CD4-positive, alpha-beta T cell (primary cell): ENCODE data around the gene GADL1. TPM values are rescaled to one million over a fixed set of nuclear protein-coding genes. Genes with fewer than 3 reads are reported as not detected.

Experiments
- ATAC-seq: fragments of 200-7000 bp; cut with Tn5 transposase; one replicate; pipeline ENCODE4 v1.10.0; 2022; ENCODE audit warnings: mild to moderate bottlenecking; ENCODE audit not compliant: poor library complexity
- CTCF ChIA-PET: fragments of 350-600 bp; sonication (Branson Sonifier 250); formaldehyde crosslinking; loops from one replicate; lab custom pipeline; 2021; ENCODE audit warnings: antibody characterized with exemption, inconsistent platforms; lab: Charles Lee
- POLR2A ChIA-PET: fragments of 350-600 bp; sonication (Branson Sonifier 250); formaldehyde crosslinking; loops from one replicate; lab custom pipeline; 2021; ENCODE audit warnings: antibody characterized with exemption, inconsistent platforms; lab: Charles Lee
- DNase-seq, 14 experiments: peaks; one replicate each; pipeline ENCODE4 v3.0.0-alpha.2; 2013 to 2020; ENCODE audit warnings: mixed read lengths in 2 of 14
- H3K27ac ChIP-seq, 2 donors: one replicate each; pipeline versions ENCODE4 v1.5.1 to v1.7.0; 2013; ENCODE audit warnings: low read length in 2 of 2, low read depth in 1 of 2, mild to moderate bottlenecking in 1 of 2
- H3K27me3 ChIP-seq, 2 experiments: 1 replicate in 1 of 2; 2 replicates in 1 of 2; pipeline versions ENCODE4 v1.6.1 to v1.7.0; 2013; ENCODE audit warnings: low read length in 2 of 2, control low read depth in 1 of 2, mild to moderate bottlenecking in 1 of 2, moderate library complexity in 1 of 2; ENCODE audit not compliant: insufficient read depth in 2 of 2, control insufficient read depth in 1 of 2
- H3K36me3 ChIP-seq: one replicate; pipeline ENCODE4 v1.6.1; 2013; ENCODE audit warnings: low read length, control low read depth; ENCODE audit not compliant: insufficient read depth
- H3K4me1 ChIP-seq: one replicate; pipeline ENCODE4 v1.6.1; 2013; ENCODE audit warnings: low read length, control low read depth; ENCODE audit not compliant: insufficient read depth
- H3K4me3 ChIP-seq: one replicate; pipeline ENCODE4 v1.5.1; 2013; ENCODE audit warnings: mild to moderate bottlenecking, low read length, moderate library complexity
- H3K9me3 ChIP-seq, 2 experiments: 1 replicate in 1 of 2; 2 replicates in 1 of 2; pipeline versions ENCODE4 v1.6.1 to v1.7.0; 2013; ENCODE audit warnings: low read length in 2 of 2, mild to moderate bottlenecking in 2 of 2, control low read depth in 1 of 2, moderate library complexity in 1 of 2; ENCODE audit not compliant: control insufficient read depth in 1 of 2, insufficient read depth in 1 of 2
- H3K27ac Mint-ChIP-seq: one replicate; pipeline ENCODE4 v1.8.0; 2020; ENCODE audit warnings: mixed read lengths
- H3K27me3 Mint-ChIP-seq: one replicate; pipeline ENCODE4 v1.8.0; 2021; ENCODE audit warnings: mixed read lengths
- H3K36me3 Mint-ChIP-seq: one replicate; pipeline ENCODE4 v1.8.0; 2021; ENCODE audit warnings: low read depth, mixed read lengths
- H3K4me1 Mint-ChIP-seq: one replicate; pipeline ENCODE4 v1.8.0; 2021; ENCODE audit warnings: low read depth, mixed read lengths
- H3K4me3 Mint-ChIP-seq: one replicate; pipeline ENCODE4 v1.8.0; 2020; ENCODE audit warnings: mild to moderate bottlenecking, mixed read lengths
- H3K9me3 Mint-ChIP-seq: one replicate; pipeline ENCODE4 v1.8.0; 2020; ENCODE audit warnings: mixed read lengths
- CTCF ChIP-seq: fragments of 200-600 bp; IDR thresholded peaks from one replicate; pipeline ENCODE4 v1.8.0; 2022; ENCODE audit warnings: antibody characterized with exemption, mild to moderate bottlenecking
- intact Hi-C, 2 experiments: fragments of 100-400 bp; cut with DNase I in 1 of 2; cut with micrococcal nuclease in 1 of 2; formaldehyde crosslinking; loops; one replicate each; pipeline versions ENCODE4 v1.15.1 to v1.9.0; 2023 to 2025; cut with DNase I, micrococcal nuclease
- total RNA-seq, 174 experiments: library from RNA in 2 of 174; stranded (reverse) in 2 of 174; gene quantifications; one replicate each; pipeline ENCODE4 v1.2.3 and lab custom pipeline; 2021 to 2026

Gene GADL1
- total RNA-seq, 2 experiments from 2014 or later: not detected

DNA sequence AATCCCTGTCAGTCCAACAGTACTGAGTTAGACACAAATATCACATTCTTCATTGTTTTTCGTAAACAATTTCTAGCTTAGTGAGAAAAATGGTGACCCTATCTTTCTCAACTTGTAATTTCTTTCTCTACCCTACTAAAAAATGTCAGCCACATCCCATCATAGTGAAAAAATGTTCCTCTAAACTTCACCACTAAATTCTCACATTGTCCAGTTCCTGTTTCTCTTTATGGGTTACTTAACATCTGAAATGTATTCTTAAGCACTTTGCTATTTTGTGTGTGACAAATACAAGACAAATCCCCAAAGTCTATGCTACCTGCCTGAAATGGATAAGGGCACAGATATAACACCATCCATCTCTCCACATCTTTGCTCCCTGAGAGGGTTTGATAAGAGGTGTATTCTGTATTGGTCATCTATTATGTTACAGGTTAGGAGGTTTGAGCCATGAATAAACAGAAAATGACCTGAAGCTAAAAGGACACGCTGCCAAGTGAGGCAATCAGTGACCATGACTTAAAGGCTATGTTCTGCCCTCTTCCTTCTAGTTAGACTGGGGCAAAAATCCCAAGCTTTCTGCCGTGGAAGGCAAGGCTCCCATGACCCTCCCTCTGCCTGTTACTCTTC is 118.2 kb downstream of the GADL1 start:
- Mint-ChIP-seq H3K4me1 (no peaks in the 10 kb centered on the region), H3K36me3 (no peaks in the 10 kb centered on the region), H3K27ac (no peak overlapping the region), H3K27me3 (no peaks in the 10 kb centered on the region), H3K9me3 (no peaks in the 10 kb centered on the region), H3K4me3 (no peak overlapping the region)
- Histone ChIP-seq H3K4me1 (no peaks in the 10 kb centered on the region), H3K36me3 (no peaks in the 10 kb centered on the region), H3K9me3 (no peaks in the 10 kb centered on the region), H3K27ac (no peak overlapping the region), H3K4me3 (no peak overlapping the region), H3K27me3 (no peaks in the 10 kb centered on the region)
- DNase-seq (no peak), ATAC-seq (no peak)
- ChIA-PET CTCF (no interaction called here), POLR2A (no interaction called here)
- TF ChIP-seq CTCF: no peak
- intact Hi-C loops: no loop called here

- CTCF ChIA-PET: no interaction called here
- Histone ChIP-seq H3K27me3 (no peaks in the 10 kb centered on the region), H3K4me3 (no peak overlapping the region), H3K36me3 (no peaks in the 10 kb centered on the region), H3K9me3 (no peaks in the 10 kb centered on the region), H3K27ac (no peak overlapping the region), H3K4me1 (no peaks in the 10 kb centered on the region)
- Mint-ChIP-seq H3K4me3 (no peak overlapping the region), H3K9me3 (no peaks in the 10 kb centered on the region), H3K36me3 (no peaks in the 10 kb centered on the region), H3K27ac (no peak overlapping the region), H3K27me3 (no peaks in the 10 kb centered on the region), H3K4me1 (no peaks in the 10 kb centered on the region)
- ATAC-seq: no peak
- no peak for DNase-seq
- intact Hi-C loops: no loop called here
- no peak for TF ChIP-seq CTCF
- POLR2A ChIA-PET: no interaction called here
Measured at GRCh38 chr3:30775040-30775439, 119.4 kb downstream of the GADL1 start.

- TF ChIP-seq CTCF: no peak
- H3K9me3 Mint-ChIP-seq: no peaks in the 10 kb centered on the region
- no peaks in the 10 kb centered on the region for H3K4me1 Mint-ChIP-seq
- no peak overlapping the region for H3K27ac ChIP-seq
- H3K4me1 ChIP-seq: no peaks in the 10 kb centered on the region
- no peaks in the 10 kb centered on the region for H3K9me3 ChIP-seq
- no peak overlapping the region for H3K27ac Mint-ChIP-seq
- no peak overlapping the region for H3K4me3 Mint-ChIP-seq
- ATAC-seq (no peak), DNase-seq (no peak)
- ChIA-PET POLR2A (no interaction called here), CTCF (no interaction called here)
- H3K36me3 Mint-ChIP-seq: no peaks in the 10 kb centered on the region
- H3K27me3 Mint-ChIP-seq: no peaks in the 10 kb centered on the region
- intact Hi-C loops: no loop called here
- no peaks in the 10 kb centered on the region for H3K27me3 ChIP-seq
- no peak overlapping the region for H3K4me3 ChIP-seq
- H3K36me3 ChIP-seq: no peaks in the 10 kb centered on the region
Measured at GRCh38 chr3:30774062-30774461, 120.4 kb downstream of the GADL1 start.
